Ovary (tissue), 3 donors: ENCODE measurements around the gene LSP1.

Experiments
- POLR2A ChIP-seq: fragments of 450-650 bp; IDR thresholded peaks from one replicate; pipeline ENCODE4 v1.6.1; 2017; ENCODE audit warnings: antibody characterized with exemption, mild to moderate bottlenecking, moderate library complexity
- TF ChIP-seq, protein P1 (sequence below), 3 donors: fragments of 450-650 bp in 2 of 3; fragments of 200-600 bp in 1 of 3; IDR thresholded peaks; one replicate each; pipeline versions ENCODE4 v1.5.1 to v1.8.0; 2016 to 2022; ENCODE audit warnings: antibody characterized with exemption in 3 of 3, mild to moderate bottlenecking in 1 of 3
- donor health status: DM: no; HTN: no; CAD: no.

DNA sequence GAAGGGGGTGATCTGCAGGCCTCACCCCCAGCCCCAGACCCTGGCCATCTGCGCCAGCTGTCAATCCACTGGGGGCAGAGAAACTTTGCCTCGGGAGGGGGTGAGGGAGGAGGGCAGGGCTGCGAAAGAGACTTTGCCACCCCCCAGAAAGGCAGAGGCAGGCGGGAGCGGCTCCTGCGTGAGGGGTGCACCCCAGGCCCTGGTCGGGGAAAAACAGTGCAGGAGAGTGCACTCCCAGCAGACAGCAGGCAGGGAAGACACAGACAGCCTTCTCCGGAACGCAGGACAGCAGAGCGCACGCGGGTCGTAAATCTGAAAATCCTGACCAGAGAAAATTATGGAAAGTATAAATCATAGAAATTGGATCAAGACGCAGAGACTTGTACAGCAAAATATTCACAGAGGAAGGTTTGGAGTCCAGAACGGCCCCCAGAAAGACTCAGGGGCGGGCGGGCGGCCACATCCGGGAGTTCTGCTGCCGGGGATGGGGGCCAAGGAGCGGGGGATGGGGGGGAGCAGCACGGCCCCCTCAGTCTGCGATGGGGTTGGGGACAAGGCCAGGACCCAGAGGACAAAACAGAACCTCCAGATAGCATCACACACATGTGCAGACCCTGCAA lies 86.2 kb downstream of the LSP1 start:
- TF ChIP-seq, protein P1, sequence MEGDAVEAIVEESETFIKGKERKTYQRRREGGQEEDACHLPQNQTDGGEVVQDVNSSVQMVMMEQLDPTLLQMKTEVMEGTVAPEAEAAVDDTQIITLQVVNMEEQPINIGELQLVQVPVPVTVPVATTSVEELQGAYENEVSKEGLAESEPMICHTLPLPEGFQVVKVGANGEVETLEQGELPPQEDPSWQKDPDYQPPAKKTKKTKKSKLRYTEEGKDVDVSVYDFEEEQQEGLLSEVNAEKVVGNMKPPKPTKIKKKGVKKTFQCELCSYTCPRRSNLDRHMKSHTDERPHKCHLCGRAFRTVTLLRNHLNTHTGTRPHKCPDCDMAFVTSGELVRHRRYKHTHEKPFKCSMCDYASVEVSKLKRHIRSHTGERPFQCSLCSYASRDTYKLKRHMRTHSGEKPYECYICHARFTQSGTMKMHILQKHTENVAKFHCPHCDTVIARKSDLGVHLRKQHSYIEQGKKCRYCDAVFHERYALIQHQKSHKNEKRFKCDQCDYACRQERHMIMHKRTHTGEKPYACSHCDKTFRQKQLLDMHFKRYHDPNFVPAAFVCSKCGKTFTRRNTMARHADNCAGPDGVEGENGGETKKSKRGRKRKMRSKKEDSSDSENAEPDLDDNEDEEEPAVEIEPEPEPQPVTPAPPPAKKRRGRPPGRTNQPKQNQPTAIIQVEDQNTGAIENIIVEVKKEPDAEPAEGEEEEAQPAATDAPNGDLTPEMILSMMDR (IDR thresholded peaks at IDR 0.05) = no peak
- no peak for TF ChIP-seq POLR2A
